ENCODE measurements around the gene OR4F17.
"Not testable (repeated sequence)": the region's sequence is repeated elsewhere in the genome, so short reads cannot be mapped to it uniquely, and the experiment has no call there.

OR4F17 gene

DNA sequence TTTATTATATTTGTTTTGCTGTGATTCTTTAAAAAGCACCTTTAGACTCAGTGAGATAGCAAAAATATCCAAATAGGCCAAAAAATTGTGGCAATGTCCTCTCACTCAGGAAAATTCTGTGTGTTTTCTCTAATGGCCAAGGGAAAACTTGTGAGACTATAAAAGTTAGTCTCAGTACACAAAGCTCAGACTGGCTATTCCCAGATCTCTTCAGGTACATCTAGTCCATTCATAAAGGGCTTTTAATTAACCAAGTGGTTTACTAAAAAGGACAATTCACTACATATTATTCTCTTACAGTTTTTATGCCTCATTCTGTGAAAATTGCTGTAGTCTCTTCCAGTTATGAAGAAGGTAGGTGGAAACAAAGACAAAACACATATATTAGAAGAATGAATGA, at the start of gene OR4F17:
TSS of gene OR4F17 (plus strand) at position 301 of the 400 bp plus-strand sequence. CDS start 3,575 bp downstream, outside the sequence.
- DNase-seq (ENCODE audit: low read depth in 2 of 2, low spot score in 1 of 2): not testable (repeated sequence)

DNA sequence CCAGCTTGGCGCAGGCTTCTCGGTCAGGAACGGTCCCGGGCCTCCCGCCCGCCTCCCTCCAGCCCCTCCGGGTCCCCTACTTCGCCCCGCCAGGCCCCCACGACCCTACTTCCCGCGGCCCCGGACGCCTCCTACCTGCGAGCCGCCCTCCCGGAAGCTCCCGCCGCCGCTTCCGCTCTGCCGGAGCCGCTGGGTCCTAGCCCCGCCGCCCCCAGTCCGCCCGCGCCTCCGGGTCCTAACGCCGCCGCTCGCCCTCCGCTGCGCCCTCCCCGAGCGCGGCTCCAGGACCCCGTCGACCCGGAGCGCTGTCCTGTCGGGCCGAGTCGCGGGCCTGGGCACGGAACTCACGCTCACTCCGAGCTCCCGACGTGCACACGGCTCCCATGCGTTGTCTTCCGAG, 36.1 kb upstream of the OR4F17 start:
- peak; percentile 3 to 5 for DNase-seq (ENCODE audit: low read depth in 2 of 2, low spot score in 1 of 2)

GRCh38 chr19:82864-83263, 24.0 kb upstream of the OR4F17 start:
- not testable (repeated sequence) for DNase-seq (ENCODE audit: low read depth in 2 of 2, low spot score in 1 of 2)

DNA sequence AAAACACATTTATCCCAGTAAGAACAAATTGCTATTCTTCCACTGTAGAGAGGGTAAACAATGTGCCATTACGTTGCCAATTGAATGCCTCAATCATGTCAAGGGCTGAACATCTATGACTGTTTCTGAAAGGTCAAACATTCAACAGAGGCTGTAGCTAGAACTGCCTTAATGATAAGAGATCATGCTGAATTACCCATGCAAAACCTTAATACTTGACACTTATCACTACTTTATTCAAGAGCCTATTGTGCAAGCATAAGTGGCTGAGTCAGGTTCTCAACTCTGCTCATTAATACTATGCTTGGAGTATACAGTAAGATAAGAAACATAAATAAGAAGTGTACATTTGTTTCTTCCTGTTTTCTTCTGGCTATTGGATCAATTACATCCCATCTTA, 23.3 kb upstream of the OR4F17 start:
- not testable (repeated sequence) for DNase-seq (ENCODE audit: low read depth in 2 of 2, low spot score in 1 of 2)

- DNase-seq (ENCODE audit: low read depth in 2 of 2, low spot score in 1 of 2): not testable (repeated sequence)
These were observed 16.2 kb upstream of the OR4F17 start for GRCh38 chr19:90678-91077.

GRCh38 chr19:94794-95193, 12.1 kb upstream of the OR4F17 start:
- DNase-seq (ENCODE audit: low read depth in 2 of 2, low spot score in 1 of 2): not testable (repeated sequence)

DNA sequence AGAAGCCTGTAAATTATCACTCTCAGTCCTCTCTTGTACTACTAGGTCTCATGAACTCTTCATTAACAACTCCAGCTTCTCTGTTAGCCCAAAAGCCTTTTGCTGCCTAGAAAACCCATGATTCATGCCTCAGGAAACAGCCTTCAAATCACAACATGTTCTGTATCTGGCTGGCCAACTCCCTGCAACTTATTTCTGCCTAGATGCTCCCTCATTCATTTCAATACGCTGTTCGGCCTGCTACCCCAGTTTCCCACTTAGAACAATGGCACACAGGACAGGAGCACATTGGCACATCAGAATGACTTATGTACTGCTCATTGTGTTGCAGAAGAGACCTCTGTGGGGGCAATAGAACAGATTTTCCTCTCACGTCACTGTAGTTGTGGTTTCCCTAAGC, 9.3 kb upstream of the OR4F17 start:
- not testable (repeated sequence) for DNase-seq (ENCODE audit: low read depth in 2 of 2, low spot score in 1 of 2)

DNA sequence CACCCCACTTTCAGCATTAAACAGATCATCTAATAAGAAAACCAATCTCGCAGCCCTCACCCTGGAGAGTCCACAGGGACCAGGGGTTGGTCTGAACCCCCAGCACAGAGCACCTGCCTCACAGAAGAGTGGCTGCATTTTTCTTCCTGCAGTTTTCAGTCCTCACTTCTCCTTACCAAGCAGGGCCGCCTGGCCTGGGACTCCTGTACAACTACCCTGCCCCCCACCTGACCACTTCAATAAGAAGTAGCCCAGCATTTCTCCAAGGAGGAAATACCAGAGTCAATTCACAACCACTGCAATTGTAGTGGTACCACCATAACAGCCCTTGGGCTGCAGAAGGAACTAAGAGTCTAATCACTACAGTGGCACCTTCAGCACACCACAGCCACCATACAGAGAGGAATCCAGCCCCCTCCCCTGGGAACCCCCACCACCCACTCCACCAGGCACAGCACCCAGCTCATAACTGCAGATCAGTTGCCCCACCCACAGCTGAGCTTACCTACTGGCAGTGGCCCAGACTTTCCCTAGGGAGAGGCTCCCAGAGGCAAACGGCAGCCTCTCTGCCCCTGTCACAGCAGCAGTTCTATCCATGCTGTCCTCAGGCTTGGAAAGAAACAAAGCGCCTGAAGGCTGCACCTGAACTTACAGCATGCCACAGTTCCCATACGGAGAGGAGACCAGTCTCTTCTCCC, 13.7 kb downstream of the OR4F17 start:
- DNase-seq (ENCODE audit: low read depth in 2 of 2, low spot score in 1 of 2): not testable (repeated sequence)

Measured in stimulated activated CD8-positive, alpha-beta memory T cell treated with anti-CD3 and anti-CD28 coated beads, Interleukin-4, amount 100 ng/mL, for 1 hour (primary cell).